Measurements from ENCODE around the gene SLC1A2.

Gene SLC1A2

GRCh38 chr11:35419184-35419829 is at the start of gene SLC1A2:
SLC1A2 (minus strand) TSS chr11:35419558; CDS start chr11:35418966, 592 bp downstream.
- FAIRE-seq = no peak
- DNase-seq (ENCODE audit: low spot score) = no peak

DNA sequence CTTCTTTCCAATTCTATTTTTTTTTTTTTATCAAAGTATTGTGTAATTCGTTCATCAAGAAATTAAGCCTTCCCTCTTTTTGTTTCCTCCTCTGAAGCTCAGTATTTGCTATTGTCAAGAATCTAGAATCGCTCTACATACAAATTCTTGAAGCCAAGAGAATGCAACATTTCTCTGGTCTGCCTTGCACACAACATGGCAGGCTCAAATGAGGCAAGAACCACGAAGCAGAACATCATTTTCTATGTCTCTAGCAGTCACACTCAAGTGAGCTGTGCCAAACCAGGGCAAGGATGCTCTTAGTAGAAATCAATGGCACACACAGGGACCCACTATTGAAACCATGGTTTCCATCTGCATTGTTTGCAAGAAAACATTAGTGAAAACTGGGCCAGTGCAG is 46.7 kb upstream of the SLC1A2 start:
- DNase-seq (ENCODE audit: low spot score) (no peak), FAIRE-seq (no peak)

DNA sequence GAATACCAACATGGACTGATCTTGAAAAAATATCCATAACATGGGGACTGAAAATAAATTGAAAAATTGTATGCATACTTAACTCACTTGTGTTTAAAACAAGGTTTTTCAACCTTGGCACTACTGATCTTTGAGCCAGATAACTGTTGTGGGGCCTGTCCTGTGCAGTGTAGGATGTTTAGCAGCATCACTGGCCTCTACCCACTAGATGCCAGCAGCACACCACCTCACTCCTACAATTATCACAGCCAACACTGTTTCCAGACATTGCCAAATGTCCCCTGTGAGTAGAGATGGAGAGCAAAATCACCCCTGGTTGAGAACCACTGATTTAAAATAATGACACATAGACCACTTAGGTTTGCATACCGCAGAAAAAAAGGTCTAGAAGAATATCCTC is 45.0 kb upstream of the SLC1A2 start:
- no peak for DNase-seq (ENCODE audit: low spot score)
- no peak for FAIRE-seq

DNA sequence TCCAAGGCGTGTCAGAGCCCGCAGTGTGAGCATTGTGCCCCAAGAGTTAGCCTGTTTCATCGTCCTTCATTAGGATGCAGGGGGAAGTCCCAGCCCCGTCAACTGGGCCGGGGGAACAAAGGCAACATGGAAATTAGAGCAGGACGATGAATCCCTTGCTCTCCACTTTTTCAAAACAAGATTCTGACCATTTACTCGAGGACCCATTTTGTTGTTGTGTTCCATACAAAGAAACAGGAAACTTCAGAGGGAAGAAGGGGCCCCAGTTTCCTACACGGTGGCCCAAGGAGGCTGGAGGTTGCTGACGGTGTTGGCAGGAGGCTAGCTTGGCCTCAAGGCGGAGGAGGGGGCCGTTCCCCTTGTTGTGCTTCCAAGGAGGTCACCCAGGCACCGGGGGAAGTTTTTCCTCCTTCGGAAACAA is 44.0 kb upstream of the SLC1A2 start:
- FAIRE-seq (no peak), DNase-seq (ENCODE audit: low spot score) (no peak)

GRCh38 chr11:35461917-35462538 is 42.7 kb upstream of the SLC1A2 start:
- FAIRE-seq = no peak
- no peak for DNase-seq (ENCODE audit: low spot score)

DNA sequence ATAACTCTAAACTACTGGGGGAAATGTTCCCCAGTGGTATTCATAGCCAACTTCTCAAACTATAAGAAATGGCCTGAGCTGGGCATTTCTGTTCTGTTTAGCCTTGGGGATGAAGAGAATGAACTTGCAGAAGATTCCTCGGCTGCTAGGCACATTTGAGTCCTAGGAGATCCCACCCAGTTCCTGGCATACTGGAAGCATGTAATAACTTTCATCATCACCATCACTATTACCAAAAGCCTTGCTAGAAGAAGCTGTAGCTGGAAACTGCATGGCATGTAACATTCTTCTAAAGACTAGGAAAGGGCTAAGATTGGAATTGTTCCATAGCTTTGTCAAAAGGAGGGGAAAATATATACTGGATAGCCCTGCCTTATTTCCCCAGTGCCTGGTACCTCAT is 40.1 kb upstream of the SLC1A2 start:
- no peak for DNase-seq (ENCODE audit: low spot score)
- no peak for FAIRE-seq

DNA sequence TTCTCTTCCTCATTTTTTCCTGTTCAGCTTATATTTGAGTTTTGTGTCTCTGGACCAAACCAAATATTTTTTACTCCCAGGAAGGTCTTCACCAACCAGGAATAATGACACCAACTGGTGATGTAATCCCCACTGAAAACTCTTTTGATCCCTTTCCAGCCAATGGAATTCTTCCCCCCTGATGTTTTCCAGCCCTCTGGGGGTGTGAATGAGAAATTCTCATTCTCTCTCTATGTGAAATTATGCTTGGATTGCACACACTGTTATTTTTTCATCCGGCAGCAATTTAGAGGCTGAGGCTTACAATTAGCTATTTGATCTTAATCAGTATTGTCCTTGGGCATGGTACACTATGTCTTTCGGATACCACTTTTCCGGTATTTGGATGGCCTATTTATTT is 39.5 kb upstream of the SLC1A2 start:
- FAIRE-seq (no peak), DNase-seq (ENCODE audit: low spot score) (no peak)

DNA sequence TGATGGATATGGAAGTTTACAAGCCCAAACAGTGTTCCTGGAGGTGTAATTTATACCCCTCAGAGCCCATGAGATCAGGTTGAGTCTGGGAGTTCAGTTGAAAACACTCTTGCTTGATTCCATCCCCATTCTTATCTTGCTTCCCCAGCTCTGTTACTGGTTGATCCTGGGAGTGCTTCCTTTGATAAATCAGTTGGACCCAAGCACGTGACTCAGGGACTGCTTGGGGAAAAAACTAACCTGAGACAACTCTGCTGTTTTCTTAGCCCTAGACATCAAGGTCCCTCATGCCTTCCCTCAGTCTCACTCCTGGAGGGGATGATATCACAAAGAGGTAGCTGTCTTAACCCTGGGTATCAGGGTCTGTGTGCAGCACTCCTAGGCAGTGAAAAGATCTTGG is 35.0 kb upstream of the SLC1A2 start:
- FAIRE-seq = no peak

DNA sequence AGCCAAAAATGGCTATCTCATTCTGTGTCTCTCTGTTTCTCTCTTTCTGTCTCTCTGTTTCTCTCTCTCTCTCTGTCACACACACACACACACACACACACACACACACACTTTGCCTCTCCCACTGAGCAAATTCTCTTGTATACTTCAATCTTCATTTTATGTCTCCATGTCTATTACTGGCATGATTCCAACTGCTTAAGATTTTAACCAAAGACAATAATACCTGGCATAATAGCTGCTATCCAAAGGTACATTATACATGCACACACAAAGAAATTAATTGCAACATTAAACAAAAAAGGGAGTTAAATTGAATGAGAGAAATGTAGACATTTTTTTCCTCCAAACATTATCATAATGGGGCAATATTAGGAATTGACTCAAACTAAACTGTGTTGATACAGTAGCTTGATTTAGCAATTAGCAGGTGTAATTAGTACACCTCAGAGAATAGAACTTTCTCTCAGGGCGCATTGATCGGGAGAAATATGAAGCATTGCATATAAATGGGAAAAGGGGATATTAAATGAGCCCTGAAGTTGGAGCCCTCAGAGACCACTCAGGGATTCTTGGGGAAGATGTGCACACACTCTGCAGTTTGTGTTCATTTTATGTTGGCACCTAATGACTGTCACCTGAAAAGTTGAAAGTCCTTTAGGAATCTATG is 17.4 kb upstream of the SLC1A2 start:
- DNase-seq (ENCODE audit: low spot score) (no peak), FAIRE-seq (no peak)

More for the DNA sequence above, 35.0 kb upstream of the SLC1A2 start:
- DNase-seq (ENCODE audit: low spot score) = no peak

DNA sequence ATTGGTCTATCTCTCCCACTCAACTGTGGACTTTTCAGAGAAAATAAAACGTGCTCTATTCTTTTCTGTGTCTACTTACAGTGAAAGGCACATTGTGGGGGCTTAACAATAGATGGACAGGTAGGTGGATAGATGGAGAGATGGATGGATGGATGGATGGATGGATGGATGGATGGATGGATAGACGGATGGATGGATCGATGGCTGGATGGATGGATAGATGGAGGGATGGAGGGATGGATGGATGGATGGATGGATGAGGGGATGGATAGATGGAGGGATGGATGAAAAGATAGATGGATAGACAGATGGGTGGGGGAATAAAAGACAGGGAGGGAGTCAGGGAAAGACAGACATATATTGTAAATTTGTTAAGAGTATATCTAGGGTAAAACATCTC is 14.2 kb upstream of the SLC1A2 start:
- no peak for FAIRE-seq
- no peak for DNase-seq (ENCODE audit: low spot score)

GRCh38 chr11:35432464-35432863 is 13.1 kb upstream of the SLC1A2 start:
- no peak for FAIRE-seq
- no peak for DNase-seq (ENCODE audit: low spot score)

GRCh38 chr11:35427071-35427470 is 7.7 kb upstream of the SLC1A2 start:
- DNase-seq (ENCODE audit: low spot score) (no peak), FAIRE-seq (no peak)

DNA sequence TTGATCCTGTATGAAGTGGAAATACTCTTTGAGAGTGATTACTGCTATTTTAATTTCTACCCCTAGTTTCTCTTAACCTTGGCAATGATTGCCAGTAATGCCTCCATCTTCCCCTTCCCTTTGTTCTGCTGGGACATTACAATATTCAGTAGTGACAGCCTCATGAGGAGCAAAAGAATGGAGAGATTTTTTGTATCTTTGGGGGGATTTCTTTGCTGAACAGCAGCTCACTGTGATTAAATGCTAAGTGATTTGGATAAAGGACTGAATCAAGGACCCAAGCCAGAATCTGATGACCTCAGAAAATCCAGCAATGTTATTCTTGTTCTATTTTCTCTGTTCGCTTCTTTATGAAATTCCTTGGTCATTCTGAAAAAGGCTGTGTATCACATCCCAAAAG is 7.0 kb upstream of the SLC1A2 start:
- FAIRE-seq (no peak), DNase-seq (ENCODE audit: low spot score) (no peak)

DNA sequence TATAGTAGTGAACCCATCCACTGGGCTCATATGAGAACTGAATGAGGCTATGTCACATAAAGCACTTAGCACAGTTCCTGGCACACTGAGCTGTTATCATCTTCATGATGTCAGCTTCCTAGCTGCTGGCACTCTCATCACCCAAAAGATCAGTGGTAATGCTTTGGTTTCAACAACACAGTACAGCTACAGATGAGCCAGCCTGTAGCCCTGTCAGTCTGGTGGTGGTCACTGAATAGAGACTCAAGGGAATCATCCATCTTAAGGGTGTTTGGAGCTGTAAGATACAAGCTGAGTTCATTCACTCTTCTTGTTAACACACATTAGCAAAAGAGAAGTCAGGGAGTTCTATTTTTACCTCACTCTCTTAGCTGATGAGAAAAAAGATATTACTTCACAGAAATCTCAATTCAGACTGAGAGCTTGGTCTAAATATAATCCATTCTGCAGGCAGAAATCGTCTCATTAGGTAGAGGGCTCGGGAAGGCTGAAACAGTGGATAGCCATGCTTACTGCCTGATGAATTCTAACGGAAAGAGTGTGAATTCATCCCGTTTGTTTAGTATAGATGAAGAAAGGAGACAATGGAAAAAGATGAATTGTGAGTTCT is 6.3 kb upstream of the SLC1A2 start:
- no peak for DNase-seq (ENCODE audit: low spot score)
- FAIRE-seq = no peak

DNA sequence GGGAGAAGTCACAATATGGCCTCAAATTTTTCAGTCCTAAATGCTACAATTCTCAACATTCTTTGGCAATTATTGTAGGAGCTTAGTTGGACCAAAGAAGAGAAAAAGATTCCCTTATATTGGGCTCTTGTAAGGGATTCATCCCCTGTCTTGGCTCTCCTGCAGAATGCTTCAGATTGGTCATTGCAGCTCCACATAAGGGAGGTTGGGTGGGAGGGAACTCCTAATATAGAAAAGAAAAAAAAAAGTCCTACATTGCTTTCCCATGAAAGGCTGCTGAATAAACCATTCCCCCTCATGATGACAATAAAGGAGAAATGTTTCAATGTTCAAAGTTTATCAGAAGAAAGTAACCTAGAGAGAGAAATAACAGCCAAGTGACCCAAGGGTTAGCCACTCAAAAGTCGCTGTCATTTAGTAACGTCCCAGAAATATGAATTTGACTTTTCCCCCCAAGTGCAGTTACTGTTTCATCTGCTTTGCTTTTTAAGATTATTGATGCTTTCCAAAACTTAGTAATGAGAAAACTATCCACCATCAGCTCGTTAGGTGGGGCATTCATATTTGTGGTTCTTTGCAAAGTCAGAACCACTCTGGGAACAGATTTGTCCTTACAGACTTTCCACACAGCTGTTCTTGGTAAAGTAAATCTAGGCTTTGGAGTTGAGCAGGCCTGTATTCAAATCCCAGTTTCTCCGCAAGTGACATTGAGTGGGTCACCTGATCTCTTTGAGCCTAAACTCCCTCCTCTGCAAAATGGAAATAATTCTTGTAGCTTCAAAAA is 5.0 kb upstream of the SLC1A2 start:
- DNase-seq (ENCODE audit: low spot score) (no peak), FAIRE-seq (no peak)

DNA sequence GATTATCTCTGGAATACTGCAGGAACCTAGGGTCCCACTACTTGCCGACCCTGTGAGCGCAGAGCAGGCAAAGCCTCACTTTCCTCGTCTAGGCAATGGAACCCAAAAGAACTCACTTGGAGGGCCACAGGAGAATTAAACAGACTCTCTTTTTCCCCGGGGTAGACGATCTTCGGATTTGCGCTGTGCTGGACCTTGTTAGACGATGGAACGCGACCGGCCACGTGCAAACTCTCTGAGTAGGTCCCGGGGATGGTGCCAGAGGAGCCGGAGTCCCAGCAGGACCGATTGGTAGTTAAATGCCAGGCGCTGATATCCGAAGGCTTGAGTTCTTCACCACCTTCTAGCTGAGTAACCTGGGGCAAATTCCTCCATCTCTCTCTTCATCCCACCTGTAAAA is 1.0 kb upstream of the SLC1A2 start:
- DNase-seq (ENCODE audit: low spot score) = no peak
- no peak for FAIRE-seq

DNA sequence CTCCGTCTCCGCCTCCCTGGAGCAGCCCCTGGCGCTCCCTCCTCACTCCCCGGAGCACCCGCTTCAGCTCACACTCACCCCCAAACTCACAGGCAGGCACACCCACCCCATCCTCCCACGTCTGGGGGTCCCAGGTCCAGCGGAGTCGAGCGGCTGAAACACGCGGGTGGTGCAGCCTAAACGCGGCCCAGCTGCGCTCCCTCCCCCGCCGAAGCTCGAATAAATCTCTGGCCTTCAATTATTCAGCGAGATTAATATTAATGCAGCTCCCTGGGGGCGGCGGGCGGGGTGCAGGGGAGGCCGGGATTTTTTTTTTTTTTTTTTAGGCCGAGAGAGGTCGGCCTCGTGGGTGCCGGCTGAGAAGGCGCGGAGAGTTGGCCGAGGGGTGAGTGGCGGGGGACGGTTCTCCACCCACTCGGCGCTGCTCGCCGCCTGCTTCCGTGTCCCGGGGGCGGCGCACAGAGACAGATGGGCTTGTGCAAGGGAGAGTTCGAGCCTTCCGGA is 524 bp upstream of the SLC1A2 start:
- FAIRE-seq = no peak

DNA sequence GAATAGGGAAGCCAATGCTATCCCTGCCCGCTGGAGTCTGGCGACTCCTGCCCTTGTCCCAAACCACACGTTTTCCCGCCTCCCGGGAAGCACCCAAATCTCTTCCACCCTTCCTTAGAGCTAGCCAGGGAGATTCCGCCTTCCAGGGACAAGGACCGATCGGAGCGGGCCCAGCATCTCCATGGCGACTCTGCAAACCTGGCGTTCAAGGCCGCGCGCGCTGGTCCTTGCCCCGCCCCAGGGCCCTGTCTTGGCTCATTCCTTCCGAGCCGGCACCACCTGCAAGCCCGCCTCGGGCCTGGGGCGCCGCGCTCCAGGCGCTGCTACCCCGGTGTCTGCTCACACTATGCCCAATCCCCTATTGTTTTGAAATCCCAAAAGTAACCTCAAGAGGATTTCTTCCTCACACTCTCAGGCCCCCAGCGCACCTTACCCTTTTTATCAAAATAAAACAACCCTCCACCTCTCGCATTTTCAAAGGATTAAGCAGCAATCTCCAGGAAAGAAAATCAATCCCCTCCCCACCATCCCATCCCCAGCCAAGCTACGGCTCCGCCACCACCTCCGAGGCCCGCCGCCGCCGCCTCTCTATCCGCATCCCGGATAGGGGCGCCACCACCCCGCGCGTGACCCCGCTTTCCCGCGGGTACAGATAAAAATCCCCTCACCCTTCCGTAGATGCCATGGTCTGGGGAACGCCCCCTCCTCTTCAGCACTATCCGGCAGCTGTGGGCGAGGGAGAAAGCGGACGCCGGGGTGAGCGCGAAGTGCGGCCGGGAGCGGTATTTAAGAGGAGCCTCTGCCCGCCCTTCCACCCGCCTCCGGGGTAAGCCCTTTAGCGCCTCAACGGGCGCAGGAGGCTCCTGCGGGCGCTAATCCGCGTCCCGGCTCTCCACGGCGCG is 825 bp downstream of the SLC1A2 start:
- DNase-seq (ENCODE audit: low spot score) (no peak), FAIRE-seq (no peak)

More for the DNA sequence above, 524 bp upstream of the SLC1A2 start:
- no peak for DNase-seq (ENCODE audit: low spot score)

DNA sequence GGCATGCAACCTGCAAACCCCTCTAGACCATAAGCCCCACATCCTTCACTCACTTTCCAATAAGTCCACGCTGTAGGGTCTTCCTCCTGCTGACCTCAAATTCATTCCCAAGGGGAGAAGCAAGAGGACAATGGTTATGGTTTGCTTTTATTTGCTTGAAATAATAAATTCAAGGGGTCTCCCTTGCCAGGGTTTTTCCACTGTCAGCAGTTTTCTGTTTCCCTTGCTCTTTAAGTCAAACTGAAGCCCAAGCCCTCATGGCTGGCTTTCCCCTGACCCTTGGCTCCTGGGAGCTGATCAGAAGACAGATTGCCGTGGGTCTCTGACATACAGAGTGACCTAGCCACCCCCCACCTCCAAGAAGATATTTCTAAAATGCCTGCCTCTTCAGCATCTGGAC is 3.9 kb downstream of the SLC1A2 start:
- DNase-seq (ENCODE audit: low spot score) = no peak
- FAIRE-seq = no peak

DNA sequence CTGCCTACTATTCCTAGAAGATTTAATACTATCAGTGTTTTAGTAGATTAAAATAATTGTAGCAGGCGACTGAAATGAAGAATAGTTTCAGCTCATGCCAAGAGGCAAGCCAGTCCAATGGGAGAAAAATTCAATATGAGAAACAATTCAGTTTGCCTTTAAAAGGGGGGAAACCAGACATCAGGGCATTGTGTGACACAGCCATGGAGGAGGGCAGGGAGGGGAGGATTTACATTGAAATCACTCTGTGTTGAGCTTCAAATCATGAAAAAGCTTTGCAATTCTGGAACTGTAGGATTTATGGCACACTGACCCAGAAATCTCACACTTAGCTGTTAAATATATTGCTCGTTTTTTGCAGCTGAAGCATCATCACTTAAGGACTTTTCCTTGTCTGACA is 4.6 kb downstream of the SLC1A2 start:
- DNase-seq (ENCODE audit: low spot score) (no peak), FAIRE-seq (no peak)

Data from RCC 7860 (cell line).